HEK293 (cell line): Measurements from ENCODE around the gene TNS3.

ENCODE experiments used
- CTCF ChIA-PET: fragments of 350-600 bp; formaldehyde crosslinking; extraction: SDS; loops from one replicate; lab custom pipeline; 2021; ENCODE audit warnings: antibody characterized with exemption; lab: Yijun Ruan, JAX
- POLR2A ChIA-PET: fragments of 300-600 bp; formaldehyde crosslinking; extraction: SDS; loops from one replicate; lab custom pipeline; 2020; ENCODE audit warnings: antibody characterized with exemption, inconsistent platforms; lab: Yijun Ruan, JAX
- H3K27ac ChIP-seq: fragments of 200-500 bp; sonication (Bioruptor generic); 2 replicates; pipeline ENCODE4 v1.5.1; 2014; ENCODE audit warnings: low read depth, low read length, control low read depth, inconsistent platforms; ENCODE audit errors: extremely low read depth
- H3K36me3 ChIP-seq, 2 experiments: fragments of 200-500 bp in 1 of 2; sonication (Bioruptor generic) in 1 of 2; 1 replicate in 1 of 2; 2 replicates in 1 of 2; pipeline ENCODE4 v1.5.1; 2014 to 2017; ENCODE audit warnings: inconsistent platforms in 2 of 2, low read length in 2 of 2; ENCODE audit not compliant: control insufficient read depth in 2 of 2, insufficient read depth in 1 of 2
- H3K4me1 ChIP-seq: fragments of 200-500 bp; sonication (Bioruptor generic); 2 replicates; pipeline ENCODE4 v1.5.1; 2014; ENCODE audit warnings: mild to moderate bottlenecking, low read length, inconsistent platforms; ENCODE audit not compliant: control insufficient read depth, insufficient read depth
- H3K4me3 ChIP-seq: 2 replicates; pipeline ENCODE4 v1.5.1; 2011; ENCODE audit warnings: low read depth, mild to moderate bottlenecking, control low read depth, low read length, moderate library complexity
- H3K9me3 ChIP-seq: fragments of 200-500 bp; sonication (Bioruptor generic); 2 replicates; pipeline ENCODE4 v1.5.1; 2014; ENCODE audit warnings: low read depth, low read length, inconsistent platforms; ENCODE audit not compliant: control insufficient read depth, insufficient read depth
- GLI2 ChIP-seq: fragments of 450-650 bp; formaldehyde crosslinking; IDR thresholded peaks from 2 replicates; pipeline ENCODE4; 2017; ENCODE audit warnings: missing biosample characterization, missing genetic modification characterization, low read depth, borderline replicate concordance
- HIC1 ChIP-seq: fragments of 450-650 bp; formaldehyde crosslinking; IDR thresholded peaks from 2 replicates; pipeline ENCODE4 v1.5.1; 2016; ENCODE audit warnings: missing biosample characterization, missing genetic modification characterization
- HOXC10 ChIP-seq: sonication (generic); formaldehyde crosslinking; IDR thresholded peaks from 2 replicates; pipeline ENCODE4 v1.8.1; 2023; ENCODE audit warnings: mild to moderate bottlenecking, missing genetic modification reagents
- HOXD13 ChIP-seq: sonication (generic); formaldehyde crosslinking; IDR thresholded peaks from 2 replicates; pipeline ENCODE4 v1.8.0; 2022; ENCODE audit warnings: missing genetic modification reagents, borderline replicate concordance
- KLF1 ChIP-seq: fragments of 450-650 bp; formaldehyde crosslinking; IDR thresholded peaks from 2 replicates; pipeline ENCODE4 v1.5.1; 2016; ENCODE audit warnings: missing biosample characterization, missing genetic modification characterization
- KLF10 ChIP-seq: fragments of 450-650 bp; IDR thresholded peaks from 2 replicates; pipeline ENCODE4 v1.5.1; 2018; ENCODE audit warnings: missing biosample characterization, mild to moderate bottlenecking, missing genetic modification characterization
- KLF9 ChIP-seq: fragments of 450-650 bp; formaldehyde crosslinking; IDR thresholded peaks from 2 replicates; pipeline ENCODE4 v1.5.1; 2016; ENCODE audit warnings: missing biosample characterization, missing genetic modification characterization, low read depth
- PRDM10 ChIP-seq: fragments of 450-650 bp; formaldehyde crosslinking; IDR thresholded peaks from 2 replicates; pipeline ENCODE4 v1.5.1; 2016; ENCODE audit warnings: missing biosample characterization, missing genetic modification characterization
- SCRT2 ChIP-seq: fragments of 450-650 bp; formaldehyde crosslinking; IDR thresholded peaks from 2 replicates; pipeline ENCODE4 v1.5.1; 2016; ENCODE audit warnings: missing biosample characterization, missing genetic modification characterization
- SETDB1 ChIP-seq: IDR thresholded peaks from one replicate; pipeline ENCODE4 v1.6.1; 2017; ENCODE audit warnings: mild to moderate bottlenecking, low read length, moderate library complexity, mixed read lengths; ENCODE audit not compliant: insufficient read length
- ZBTB6 ChIP-seq: fragments of 450-650 bp; formaldehyde crosslinking; IDR thresholded peaks from 2 replicates; pipeline ENCODE4 v1.5.1; 2017; ENCODE audit warnings: missing biosample characterization, missing genetic modification characterization
- ZFHX2 ChIP-seq: fragments of 450-650 bp; formaldehyde crosslinking; conservative IDR thresholded peaks from 2 replicates; pipeline ENCODE4 v1.5.1; 2016; ENCODE audit warnings: missing biosample characterization, missing genetic modification characterization
- ZNF10 ChIP-seq: fragments of 450-650 bp; formaldehyde crosslinking; IDR thresholded peaks from 2 replicates; pipeline ENCODE4 v1.5.1; 2017; ENCODE audit warnings: missing biosample characterization, missing genetic modification characterization
- ZNF133 ChIP-seq: fragments of 450-650 bp; formaldehyde crosslinking; IDR thresholded peaks from 2 replicates; pipeline ENCODE4 v1.5.1; 2016; ENCODE audit warnings: missing biosample characterization, missing genetic modification characterization
- ZNF223 ChIP-seq: fragments of 450-650 bp; formaldehyde crosslinking; IDR thresholded peaks from 2 replicates; pipeline ENCODE4 v1.5.1; 2016; ENCODE audit warnings: missing biosample characterization, missing genetic modification characterization
- ZNF24 ChIP-seq: fragments of 450-650 bp; formaldehyde crosslinking; IDR thresholded peaks from 2 replicates; pipeline ENCODE4 v1.5.1; 2016; ENCODE audit warnings: missing biosample characterization, missing genetic modification characterization
- ZNF292 ChIP-seq: fragments of 450-650 bp; formaldehyde crosslinking; IDR thresholded peaks from 2 replicates; pipeline ENCODE4 v1.5.1; 2016; ENCODE audit warnings: low read depth, missing biosample characterization, missing genetic modification characterization, borderline replicate concordance
- ZNF335 ChIP-seq: fragments of 450-650 bp; formaldehyde crosslinking; conservative IDR thresholded peaks from 2 replicates; pipeline ENCODE4 v1.5.1; 2016; ENCODE audit warnings: missing biosample characterization, missing genetic modification characterization
- ZNF350 ChIP-seq: fragments of 450-650 bp; formaldehyde crosslinking; IDR thresholded peaks from 2 replicates; pipeline ENCODE4 v1.5.0; 2017; ENCODE audit warnings: missing biosample characterization, mild to moderate bottlenecking, missing genetic modification characterization
- ZNF391 ChIP-seq: fragments of 450-650 bp; formaldehyde crosslinking; IDR thresholded peaks from 2 replicates; pipeline ENCODE4 v1.5.1; 2016; ENCODE audit warnings: low read depth, missing biosample characterization, missing genetic modification characterization, borderline replicate concordance
- ZNF48 ChIP-seq: fragments of 450-650 bp; formaldehyde crosslinking; IDR thresholded peaks from 2 replicates; pipeline ENCODE4 v1.5.1; 2016; ENCODE audit warnings: missing biosample characterization, missing genetic modification characterization
- ZNF530 ChIP-seq: fragments of 450-650 bp; formaldehyde crosslinking; IDR thresholded peaks from 2 replicates; pipeline ENCODE4 v1.5.1; 2016; ENCODE audit warnings: low read depth, missing biosample characterization, missing genetic modification characterization
- ZNF558 ChIP-seq: fragments of 450-650 bp; formaldehyde crosslinking; IDR thresholded peaks from 2 replicates; pipeline ENCODE4 v1.5.1; 2016; ENCODE audit warnings: missing biosample characterization, missing genetic modification characterization
- ZNF580 ChIP-seq: fragments of 450-650 bp; formaldehyde crosslinking; IDR thresholded peaks from 2 replicates; pipeline ENCODE4 v1.5.1; 2016; ENCODE audit warnings: missing biosample characterization, missing genetic modification characterization
- ZNF600 ChIP-seq: fragments of 450-650 bp; formaldehyde crosslinking; IDR thresholded peaks from 2 replicates; pipeline ENCODE4 v1.5.1; 2016; ENCODE audit warnings: missing biosample characterization, missing genetic modification characterization
- ZNF629 ChIP-seq: fragments of 450-650 bp; formaldehyde crosslinking; IDR thresholded peaks from 2 replicates; pipeline ENCODE4 v1.5.1; 2017; ENCODE audit warnings: missing biosample characterization, missing genetic modification characterization
- ZNF701 ChIP-seq: fragments of 450-650 bp; formaldehyde crosslinking; IDR thresholded peaks from 2 replicates; pipeline ENCODE4 v1.5.1; 2016; ENCODE audit warnings: missing biosample characterization, missing genetic modification characterization
- ZNF707 ChIP-seq: fragments of 450-650 bp; formaldehyde crosslinking; IDR thresholded peaks from 2 replicates; pipeline ENCODE4 v1.5.1; 2016; ENCODE audit warnings: missing biosample characterization, missing genetic modification characterization
- ZNF768 ChIP-seq: fragments of 450-650 bp; formaldehyde crosslinking; IDR thresholded peaks from 2 replicates; pipeline ENCODE4 v1.5.1; 2018; ENCODE audit warnings: missing biosample characterization, mild to moderate bottlenecking, missing genetic modification characterization
- ZXDB ChIP-seq: fragments of 450-650 bp; formaldehyde crosslinking; IDR thresholded peaks from 2 replicates; pipeline ENCODE4 v1.5.1; 2016; ENCODE audit warnings: missing biosample characterization, missing genetic modification characterization

TNS3 gene

GRCh38 chr7:47483604-47484273, 98.2 kb downstream of the TNS3 start (continued):
- TF ChIP-seq SCRT2 (tag by site-specific recombination) (no peak), GLI2 (tag by site-specific recombination) (no peak), ZNF701 (tag by site-specific recombination) (no peak)

- H3K4me3 ChIP-seq = no peak overlapping the region
- POLR2A ChIA-PET = no interaction called here
- TF ChIP-seq KLF10 (tag by site-specific recombination) = no peak
- TF ChIP-seq ZNF10 = no peak
- no peak for TF ChIP-seq ZNF580 (tag by site-specific recombination)
- TF ChIP-seq HOXD13 (CRISPR knock-in tag) = no peak
- TF ChIP-seq ZFHX2 (tag by site-specific recombination) = peak; percentile 39; the same call in 1 of the 2 replicates
- TF ChIP-seq ZXDB = no peak
- TF ChIP-seq ZNF600 (tag by site-specific recombination) = no peak
- peak; percentile 40 for TF ChIP-seq PRDM10 (tag by site-specific recombination)
- no peak for TF ChIP-seq ZNF223 (tag by site-specific recombination)
- no peak for TF ChIP-seq ZNF292 (tag by site-specific recombination)
- TF ChIP-seq KLF1 = peak; percentile 12; the same call in 1 of the 2 replicates
- no peak for TF ChIP-seq ZNF350
- TF ChIP-seq ZNF707 = no peak
- TF ChIP-seq KLF9 = no peak
- TF ChIP-seq ZNF48 (tag by site-specific recombination) = no peak
- no peak for TF ChIP-seq HOXC10 (CRISPR knock-in tag)
- no peak for TF ChIP-seq ZNF391 (tag by site-specific recombination)
- no peak for TF ChIP-seq HIC1 (tag by site-specific recombination)
- TF ChIP-seq SETDB1 = no peak
- TF ChIP-seq ZNF558 (tag by site-specific recombination) = no peak
- TF ChIP-seq ZNF133 (tag by site-specific recombination) = no peak
- TF ChIP-seq ZNF629 (tag by site-specific recombination) = 0 out of 2 replicates have a peak, but pooled peaks have one; percentile 21
- TF ChIP-seq ZNF530 (tag by site-specific recombination) = no peak
- TF ChIP-seq ZBTB6 (tag by site-specific recombination) = no peak
- peak; percentile 44; the same call in 1 of the 2 replicates for TF ChIP-seq ZNF335 (tag by site-specific recombination)
- no peak for TF ChIP-seq ZNF24 (tag by site-specific recombination)
- TF ChIP-seq ZNF768 = no peak
Observed at GRCh38 chr7:47482013-47482875, 99.7 kb downstream of the TNS3 start.

More at GRCh38 chr7:47482013-47482875, 99.7 kb downstream of the TNS3 start:
- Histone ChIP-seq H3K4me1 (peaks cover 10% of the 10 kb centered on the region), H3K36me3 (no peaks in the 10 kb centered on the region), H3K27ac (no peak overlapping the region), H3K9me3 (no peaks in the 10 kb centered on the region)
- CTCF ChIA-PET = interaction anchor here (0.6 to 0.7 kb wide), 5 partner anchors 21 to 434 kb away, joined by 3 to 5 read pairs (median 4); no protein-coding TSS in a partner anchor
